NCI-H446 (cell line): Measurements from ENCODE around the gene FBRSL1.

Source experiments
- DNase-seq, 2 experiments: peaks; one replicate each; lab custom pipeline; 2025; lab: John Stamatoyannopoulos, UW

FBRSL1 gene

GRCh38 chr12:132558042-132558856 is 68.3 kb downstream of the FBRSL1 start:
- no peak for DNase-seq

DNA sequence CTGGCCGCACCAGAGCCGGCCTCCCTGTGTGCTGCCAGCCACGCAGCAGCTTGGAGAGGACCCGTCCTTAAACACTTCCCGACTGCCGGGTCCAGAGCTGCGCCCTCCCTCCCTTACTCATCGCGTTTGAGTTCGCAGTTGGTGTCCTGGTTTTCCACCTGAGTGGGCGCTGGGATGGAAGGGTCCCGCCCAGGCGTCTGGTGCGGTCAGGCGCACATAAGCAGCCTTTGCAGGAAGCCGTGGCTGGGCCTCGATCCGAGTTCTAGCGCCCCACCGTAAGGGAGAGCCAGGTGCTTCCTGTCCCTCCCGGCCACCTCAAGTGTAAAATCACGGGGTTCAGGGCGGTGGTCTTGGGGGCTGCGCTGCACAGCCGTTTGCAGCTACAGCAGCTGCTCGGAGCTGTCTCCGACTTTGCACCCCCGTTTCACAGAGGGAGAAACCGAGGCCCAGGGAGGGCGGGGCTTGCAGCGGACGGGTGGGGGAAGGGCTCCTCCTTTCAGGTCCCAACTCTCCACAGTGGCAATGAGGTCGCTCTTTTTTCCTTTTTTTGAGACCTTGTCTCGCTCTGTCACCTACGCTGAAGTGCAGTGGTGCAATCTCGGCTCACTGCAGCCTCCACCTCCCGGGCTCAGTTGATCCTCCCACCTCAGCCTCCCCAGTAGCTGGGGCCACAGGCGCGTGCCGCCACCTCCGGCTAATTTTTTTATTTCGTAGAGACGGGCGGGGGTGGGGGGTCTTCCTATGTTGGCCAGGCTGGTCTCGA is 69.1 kb downstream of the FBRSL1 start:
- no peak for DNase-seq

- DNase-seq, result peak in 1 of 2 experiments; percentile 61
Measured at GRCh38 chr12:132559652-132560363, 69.9 kb downstream of the FBRSL1 start.

DNA sequence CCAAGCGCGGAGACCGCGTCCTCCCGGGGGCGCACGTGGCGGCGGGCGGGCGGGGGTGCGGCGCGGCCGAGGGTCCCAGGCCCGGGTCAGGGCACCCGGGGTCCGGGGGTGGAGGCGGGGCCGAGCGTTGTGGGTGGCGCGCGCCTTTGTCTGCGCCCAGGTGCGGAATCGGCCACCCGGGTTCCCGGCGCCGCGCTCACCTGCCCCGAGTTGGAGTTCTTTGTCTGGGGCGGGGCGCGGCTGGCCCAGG is 70.3 kb downstream of the FBRSL1 start:
- no peak for DNase-seq

- DNase-seq, result peak in 1 of 2 experiments; percentile 71
Measured at GRCh38 chr12:132560614-132561426, 70.9 kb downstream of the FBRSL1 start.
